Esophagus muscularis mucosa (tissue), 3 donors: Measurements from ENCODE around the gene PFKFB3.

Source experiments
- CTCF ChIP-seq, 3 experiments: fragments of 200-600 bp in 2 of 3; fragments of 450-650 bp in 1 of 3; sonication (generic) in 2 of 3; IDR thresholded peaks; one replicate each; pipeline ENCODE4 v1.5.1; 2017 to 2019; ENCODE audit warnings: antibody characterized with exemption in 3 of 3, mild to moderate bottlenecking in 2 of 3, moderate library complexity in 1 of 3
- POLR2A ChIP-seq: fragments of 450-650 bp; IDR thresholded peaks from one replicate; pipeline ENCODE4 v1.6.1; 2017; ENCODE audit warnings: antibody characterized with exemption, moderate library complexity, mild to moderate bottlenecking, low read depth

DNA sequence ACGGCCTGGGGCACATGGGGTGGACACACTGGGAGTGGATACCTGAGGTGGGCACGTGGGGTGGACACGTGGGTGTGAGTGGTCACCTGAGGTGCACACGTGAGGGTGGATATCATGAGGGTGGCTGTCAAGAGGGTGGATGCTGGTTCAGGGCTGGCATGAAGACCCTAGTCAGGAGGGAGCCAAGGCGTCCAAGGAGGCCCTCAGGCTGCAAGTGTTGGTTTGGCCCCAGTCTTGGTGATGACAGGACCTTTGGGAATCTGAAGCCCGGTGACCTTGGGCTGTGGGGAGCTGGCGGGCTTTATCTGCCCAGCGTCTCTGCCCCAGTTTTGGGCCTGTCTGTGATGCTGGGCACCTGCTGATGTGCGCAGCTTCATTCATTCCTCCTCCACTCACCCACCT lies 24.9 kb upstream of the PFKFB3 start:
- TF ChIP-seq POLR2A (no peak), CTCF (IDR thresholded peaks at IDR 0.05) (no peak)
